Activated T-helper 1 cell treated with anti-CD3 and anti-CD28 coated beads, Interleukin-12 subunit alpha, Interleukin-12 subunit beta, Interleukin-2, Interleukin-4 antibody, amounts not matched to agents 30 ng/mL and 10 ng/mL and 1 ng/mL, durations not matched to agents 14 hours and 24 hours and 36 hours (primary cell): ENCODE results near the gene APMAP. TPM values are rescaled to one million over a fixed set of nuclear protein-coding genes. Genes with fewer than 3 reads are reported as not detected.

Experiments
- DNase-seq: peaks from one replicate; pipeline ENCODE4 v3.0.0; 2021; ENCODE audit warnings: low spot score
- H3K27ac Mint-ChIP-seq: one replicate; pipeline ENCODE4 v1.8.0; 2021; ENCODE audit warnings: mild to moderate bottlenecking, mixed read lengths
- H3K27me3 Mint-ChIP-seq: one replicate; pipeline ENCODE4 v1.8.0; 2022; ENCODE audit warnings: mild to moderate bottlenecking, moderate library complexity, mixed read lengths; ENCODE audit not compliant: insufficient read depth
- H3K36me3 Mint-ChIP-seq: one replicate; pipeline ENCODE4 v1.8.0; 2021; ENCODE audit warnings: low read depth, mixed read lengths
- H3K4me1 Mint-ChIP-seq: one replicate; pipeline ENCODE4 v1.8.0; 2021; ENCODE audit warnings: low read depth, mixed read lengths
- H3K4me3 Mint-ChIP-seq: one replicate; pipeline ENCODE4 v1.8.0; 2021; ENCODE audit warnings: mild to moderate bottlenecking, moderate library complexity, mixed read lengths
- H3K9me3 Mint-ChIP-seq: one replicate; pipeline ENCODE4 v1.8.0; 2021; ENCODE audit warnings: mixed read lengths
- intact Hi-C: fragments of 100-400 bp; cut with micrococcal nuclease; formaldehyde crosslinking; loops from one replicate; pipeline ENCODE4 v1.15.1; 2024
- total RNA-seq: library from RNA; stranded (reverse); gene quantifications from 2 replicates; pipeline ENCODE4 v1.2.3, GENCODE V29; 2022

Gene APMAP
- total RNA-seq, 1 donor from 2014 or later: 58.7 TPM

DNA sequence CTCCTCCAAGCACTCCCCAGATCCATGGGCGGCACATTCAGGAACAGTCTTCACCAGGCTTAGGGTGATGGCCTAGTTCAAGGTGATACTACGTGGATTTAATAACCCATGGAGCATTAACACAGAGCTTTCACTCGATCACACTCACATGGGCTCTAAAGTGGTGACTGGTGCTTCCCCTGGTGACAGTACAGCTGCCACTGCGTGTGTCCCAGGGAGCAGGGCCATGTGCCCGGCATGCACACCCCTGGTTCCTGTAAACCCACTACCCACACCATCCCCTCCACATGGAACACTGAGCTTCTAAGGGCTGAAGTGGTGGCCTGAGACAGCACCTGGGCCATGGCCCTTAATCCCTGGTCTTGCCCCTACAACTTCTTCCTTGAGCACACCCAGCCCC lies 27.8 kb upstream of the APMAP start:
- intact Hi-C loops: no loop called here

DNA sequence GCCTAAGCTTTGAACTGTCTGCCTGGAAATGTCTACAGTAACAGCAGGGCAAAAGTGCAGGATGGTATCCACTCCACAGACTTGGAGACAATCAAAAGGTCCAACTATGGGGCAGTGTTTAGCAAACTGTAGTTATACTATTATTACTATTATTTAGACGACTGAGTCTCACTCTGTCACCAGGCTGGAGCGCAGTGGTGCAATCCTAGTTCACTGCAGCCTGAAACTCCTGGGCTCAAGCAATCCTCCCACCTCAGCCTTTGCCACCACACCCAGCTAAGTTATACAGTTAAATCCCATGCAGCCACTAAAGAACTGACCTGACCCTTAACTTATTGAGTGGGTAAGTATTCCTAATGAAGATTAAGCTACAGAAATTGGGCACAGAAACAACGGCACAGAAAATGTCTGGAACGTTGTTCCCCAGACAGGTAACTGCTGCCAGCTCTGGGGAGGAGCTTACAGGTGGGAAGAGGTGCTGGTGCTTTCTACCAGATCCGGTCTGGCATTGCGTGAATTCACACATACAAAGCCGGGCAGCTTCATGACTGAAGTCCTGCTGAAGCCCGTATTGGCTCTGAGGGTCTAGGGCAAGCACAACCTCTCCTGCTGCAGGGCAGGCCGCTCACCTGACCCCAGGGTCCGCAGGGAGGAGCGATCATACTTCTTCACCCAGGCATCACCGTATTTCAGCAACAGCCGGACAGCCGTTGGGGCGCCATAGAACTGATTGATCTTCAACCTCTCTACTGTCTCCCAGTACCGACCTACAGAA lies 27.0 kb upstream of the APMAP start:
- intact Hi-C loops: no loop called here
- Mint-ChIP-seq H3K36me3 (no peaks in the 10 kb centered on the region), H3K27me3 (no peaks in the 10 kb centered on the region), H3K4me3 (no peak overlapping the region), H3K9me3 (no peaks in the 10 kb centered on the region), H3K4me1 (no peaks in the 10 kb centered on the region), H3K27ac (no peak overlapping the region)
- DNase-seq: no peak

More for the DNA sequence above, 27.8 kb upstream of the APMAP start:
- no peak overlapping the region for H3K27ac Mint-ChIP-seq
- H3K27me3 Mint-ChIP-seq: no peaks in the 10 kb centered on the region
- no peak overlapping the region for H3K4me3 Mint-ChIP-seq
- no peaks in the 10 kb centered on the region for H3K4me1 Mint-ChIP-seq
- H3K36me3 Mint-ChIP-seq: no peaks in the 10 kb centered on the region
- no peaks in the 10 kb centered on the region for H3K9me3 Mint-ChIP-seq
- no peak for DNase-seq

DNA sequence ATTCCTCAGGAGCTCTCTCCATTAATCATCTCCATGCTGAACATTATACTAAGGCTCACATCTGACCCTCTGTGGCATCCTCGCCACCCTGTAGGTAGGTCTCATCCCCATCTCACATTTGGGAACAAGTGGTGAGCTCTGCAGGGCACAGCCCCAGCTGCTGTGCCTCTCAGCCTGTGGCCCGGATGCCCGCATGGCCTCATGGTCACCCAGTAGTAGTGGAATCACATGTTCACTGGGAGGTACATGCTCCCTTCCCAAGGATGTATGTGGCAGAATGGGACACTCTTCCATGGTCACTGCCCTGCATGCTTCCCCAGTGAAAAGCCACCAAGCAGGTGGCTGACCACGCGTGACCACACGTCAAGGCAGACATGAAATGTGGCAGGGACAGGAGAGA lies 26.3 kb upstream of the APMAP start:
- no peaks in the 10 kb centered on the region for H3K9me3 Mint-ChIP-seq
- H3K4me1 Mint-ChIP-seq: no peaks in the 10 kb centered on the region
- H3K36me3 Mint-ChIP-seq: peaks cover 2% of the 10 kb centered on the region
- no peak for DNase-seq
- intact Hi-C loops: no loop called here
- no peak overlapping the region for H3K4me3 Mint-ChIP-seq
- no peaks in the 10 kb centered on the region for H3K27me3 Mint-ChIP-seq
- H3K27ac Mint-ChIP-seq: no peak overlapping the region

DNA sequence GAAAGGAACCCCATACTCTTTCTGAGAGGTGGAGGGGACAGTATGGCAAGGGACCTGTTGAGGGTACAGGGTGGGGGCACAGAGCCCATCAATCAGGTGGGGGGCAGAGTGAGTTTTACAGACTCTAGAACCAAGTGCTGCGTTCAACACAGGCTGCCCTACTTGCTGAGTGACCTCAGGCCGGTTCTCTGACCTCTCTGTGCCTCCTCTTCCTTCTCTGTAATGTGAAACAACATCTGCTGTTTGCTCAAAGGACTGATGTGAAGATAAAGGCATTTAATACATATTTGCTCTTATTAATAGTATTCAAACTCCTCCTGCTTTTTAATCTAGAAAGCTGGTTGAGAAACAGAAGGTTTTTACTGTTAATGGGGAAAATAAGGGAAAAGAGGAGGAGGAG lies 25.9 kb upstream of the APMAP start:
- no peak overlapping the region for H3K27ac Mint-ChIP-seq
- H3K4me3 Mint-ChIP-seq: no peak overlapping the region
- H3K36me3 Mint-ChIP-seq: peaks cover 2% of the 10 kb centered on the region
- no peaks in the 10 kb centered on the region for H3K4me1 Mint-ChIP-seq
- DNase-seq: no peak
- intact Hi-C loops: no loop called here
- H3K27me3 Mint-ChIP-seq: no peaks in the 10 kb centered on the region
- H3K9me3 Mint-ChIP-seq: no peaks in the 10 kb centered on the region

DNA sequence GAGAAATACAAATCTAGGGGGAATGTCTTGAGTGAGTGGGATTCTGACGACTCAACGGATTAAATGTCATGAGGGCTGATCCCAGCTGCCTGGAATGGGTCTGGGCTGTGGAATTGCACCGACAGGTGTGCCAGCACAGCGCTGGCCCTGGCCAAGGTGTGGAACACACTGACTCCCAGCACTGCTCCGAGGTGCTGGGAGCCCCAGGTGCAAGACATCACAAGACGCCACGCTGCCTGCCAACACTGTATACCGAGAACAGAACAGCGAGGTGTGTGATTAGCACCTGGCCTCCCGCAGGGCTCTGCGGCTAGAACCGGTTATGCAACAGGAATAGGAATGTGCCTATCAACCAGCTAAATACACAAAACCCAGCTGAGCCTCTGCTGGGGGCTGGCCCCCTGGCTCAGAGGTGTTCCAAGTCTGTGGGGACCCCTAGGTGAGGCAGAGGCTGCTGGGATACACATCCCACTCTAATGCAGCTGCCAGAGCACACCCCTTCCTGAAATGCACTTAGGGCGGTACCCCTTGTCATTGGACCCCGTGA lies 24.8 kb upstream of the APMAP start:
- intact Hi-C loops: no loop called here
- H3K4me1 Mint-ChIP-seq: no peaks in the 10 kb centered on the region
- no peaks in the 10 kb centered on the region for H3K9me3 Mint-ChIP-seq
- H3K4me3 Mint-ChIP-seq: no peak overlapping the region
- H3K36me3 Mint-ChIP-seq: peaks cover 2% of the 10 kb centered on the region
- no peaks in the 10 kb centered on the region for H3K27me3 Mint-ChIP-seq
- DNase-seq: no peak
- H3K27ac Mint-ChIP-seq: no peak overlapping the region

DNA sequence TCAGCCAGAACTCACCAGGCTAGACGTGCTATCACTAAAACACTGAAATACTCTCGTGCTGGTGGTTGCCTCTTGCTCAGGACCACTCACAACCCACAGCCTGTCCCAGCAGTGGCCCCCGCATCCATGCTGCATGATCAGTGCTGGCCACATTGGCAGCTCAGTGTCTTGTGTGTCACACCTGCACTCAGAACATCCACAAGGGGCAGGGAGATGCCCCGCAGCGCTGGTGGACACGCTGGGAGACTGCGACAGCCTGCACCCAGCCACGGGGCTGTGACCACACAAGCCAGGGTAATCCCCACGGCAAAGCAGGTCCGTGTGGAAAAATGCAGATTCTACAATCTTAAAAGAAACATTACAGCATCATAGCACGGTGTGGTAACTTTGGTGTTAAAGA lies 23.9 kb upstream of the APMAP start:
- Mint-ChIP-seq H3K36me3 (peaks cover 2% of the 10 kb centered on the region), H3K9me3 (no peaks in the 10 kb centered on the region), H3K27me3 (no peaks in the 10 kb centered on the region), H3K4me1 (no peaks in the 10 kb centered on the region), H3K27ac (no peak overlapping the region), H3K4me3 (no peak overlapping the region)
- DNase-seq: no peak
- intact Hi-C loops: no loop called here

DNA sequence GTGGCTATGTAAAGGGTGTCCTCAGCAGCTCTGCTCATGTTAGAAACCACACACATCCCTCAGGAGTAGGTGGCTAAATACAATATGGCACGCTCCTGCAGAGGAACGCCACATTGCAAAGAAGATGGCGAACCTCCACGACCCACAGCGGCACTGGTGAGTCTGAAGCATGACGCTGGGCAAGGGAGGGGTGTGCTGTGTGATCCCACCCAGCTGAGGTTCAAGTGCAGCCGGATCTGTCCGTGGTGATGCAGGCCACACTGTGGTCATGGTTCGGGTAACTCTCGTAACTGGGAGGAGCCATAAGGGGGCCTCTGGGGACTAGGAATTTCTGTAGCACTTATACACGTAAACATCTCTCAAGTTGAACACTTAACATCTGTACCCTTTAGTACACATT lies 23.4 kb upstream of the APMAP start:
- DNase-seq: no peak
- H3K27me3 Mint-ChIP-seq: no peaks in the 10 kb centered on the region
- H3K9me3 Mint-ChIP-seq: no peaks in the 10 kb centered on the region
- intact Hi-C loops: no loop called here
- H3K4me1 Mint-ChIP-seq: no peaks in the 10 kb centered on the region
- H3K27ac Mint-ChIP-seq: no peak overlapping the region
- peaks cover 2% of the 10 kb centered on the region for H3K36me3 Mint-ChIP-seq
- no peak overlapping the region for H3K4me3 Mint-ChIP-seq

DNA sequence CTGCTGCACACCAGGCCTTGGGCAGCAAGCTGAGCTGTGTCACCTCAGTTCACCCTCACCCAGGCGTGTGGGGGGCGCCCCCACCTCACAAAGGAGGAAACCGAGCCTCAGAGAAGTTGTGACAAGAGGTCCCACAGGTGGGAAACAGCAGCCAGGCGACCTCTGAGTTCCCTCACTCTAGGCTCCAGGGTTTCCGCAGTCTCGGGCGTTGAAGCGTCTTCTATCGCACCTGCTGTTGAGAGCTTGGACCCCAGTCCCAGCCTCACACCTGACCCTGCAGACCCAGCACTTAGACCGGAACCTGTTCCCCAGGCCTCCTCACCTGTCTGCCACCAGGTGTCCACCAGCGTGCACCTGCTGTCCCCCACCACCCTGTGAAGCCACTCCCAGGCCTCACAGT lies 22.3 kb upstream of the APMAP start:
- no peak overlapping the region for H3K4me3 Mint-ChIP-seq
- DNase-seq: no peak
- H3K9me3 Mint-ChIP-seq: no peaks in the 10 kb centered on the region
- H3K4me1 Mint-ChIP-seq: no peaks in the 10 kb centered on the region
- peaks cover 5% of the 10 kb centered on the region for H3K36me3 Mint-ChIP-seq
- H3K27me3 Mint-ChIP-seq: no peaks in the 10 kb centered on the region
- intact Hi-C loops: no loop called here
- no peak overlapping the region for H3K27ac Mint-ChIP-seq

DNA sequence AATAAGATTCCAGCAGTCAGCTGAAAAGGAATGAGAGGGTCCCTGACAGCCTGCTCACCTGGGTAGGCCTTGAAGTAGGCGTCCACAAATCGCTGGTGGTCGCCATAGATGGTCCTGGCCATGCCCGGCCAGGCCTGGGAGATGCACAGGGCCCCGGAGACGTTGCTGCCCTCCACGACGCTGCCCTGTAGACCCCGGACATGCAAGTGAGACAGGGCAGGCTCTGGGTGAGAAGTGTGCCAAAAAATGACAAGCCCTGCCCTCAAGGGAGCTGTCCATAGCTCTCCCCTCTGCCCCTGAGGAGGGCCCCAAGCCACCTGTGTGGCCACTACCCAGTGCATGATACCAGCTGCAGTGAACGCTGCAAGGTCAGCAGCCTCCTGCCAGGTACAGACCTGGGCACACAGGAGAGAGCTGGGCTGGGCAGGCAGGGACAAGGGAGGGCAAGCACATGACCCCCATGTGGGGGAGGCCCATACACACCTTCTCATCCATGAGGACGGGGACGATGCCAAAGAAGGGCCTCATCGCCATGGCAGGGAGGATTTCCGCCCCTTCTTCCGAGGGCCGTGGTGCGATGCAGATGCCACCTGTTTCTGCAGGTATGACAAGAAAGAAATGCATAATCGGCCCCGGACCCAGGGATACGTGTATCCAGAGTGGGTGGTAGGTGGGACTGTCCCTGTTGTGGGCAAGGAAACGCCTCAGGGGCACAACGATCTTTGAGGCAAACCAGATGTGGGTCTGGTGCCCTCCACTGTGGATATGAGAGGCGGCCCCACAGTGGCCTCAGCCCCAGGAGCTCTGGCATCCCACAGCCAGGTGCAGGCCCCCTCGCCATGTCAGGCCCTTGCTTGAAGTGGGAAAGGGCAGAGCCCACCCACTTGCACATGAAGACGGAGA lies 21.2 kb upstream of the APMAP start:
- Mint-ChIP-seq H3K4me1 (no peaks in the 10 kb centered on the region), H3K27ac (no peak overlapping the region), H3K36me3 (peaks cover 5% of the 10 kb centered on the region), H3K27me3 (no peaks in the 10 kb centered on the region), H3K9me3 (no peaks in the 10 kb centered on the region), H3K4me3 (no peak overlapping the region)
- intact Hi-C loops: no loop called here
- DNase-seq: no peak

DNA sequence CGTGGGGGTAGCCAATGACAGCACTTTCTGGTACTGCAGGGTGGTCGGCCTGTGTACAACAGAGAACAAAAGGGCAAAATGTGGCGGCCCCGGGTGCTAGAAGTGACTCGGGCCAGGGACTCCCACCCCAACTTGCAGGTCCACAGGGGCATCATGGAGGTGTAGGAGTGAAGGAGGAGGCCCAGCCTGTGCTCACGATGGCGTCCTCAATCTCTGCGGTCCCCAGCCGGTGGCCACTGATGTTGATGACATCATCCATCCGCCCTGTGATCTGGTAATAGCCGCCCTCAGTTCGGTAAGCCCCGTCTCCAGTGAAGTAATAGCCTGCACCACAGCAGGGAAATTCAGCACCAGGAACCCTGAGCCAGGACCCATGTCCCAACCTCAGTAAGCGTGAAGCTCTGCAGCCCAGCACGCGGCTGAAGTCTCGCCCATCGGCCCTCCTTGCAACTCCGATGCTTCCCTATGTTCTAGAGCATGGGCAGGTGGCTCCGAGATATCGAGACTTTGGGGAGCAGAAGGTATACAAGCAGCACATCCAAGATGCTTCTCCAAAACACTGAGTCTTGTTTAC lies 20.2 kb upstream of the APMAP start:
- H3K27me3 Mint-ChIP-seq: no peaks in the 10 kb centered on the region
- H3K27ac Mint-ChIP-seq: no peak overlapping the region
- H3K9me3 Mint-ChIP-seq: no peaks in the 10 kb centered on the region
- DNase-seq: no peak
- peaks cover 7% of the 10 kb centered on the region for H3K36me3 Mint-ChIP-seq
- intact Hi-C loops: no loop called here
- H3K4me1 Mint-ChIP-seq: no peaks in the 10 kb centered on the region
- H3K4me3 Mint-ChIP-seq: no peak overlapping the region

DNA sequence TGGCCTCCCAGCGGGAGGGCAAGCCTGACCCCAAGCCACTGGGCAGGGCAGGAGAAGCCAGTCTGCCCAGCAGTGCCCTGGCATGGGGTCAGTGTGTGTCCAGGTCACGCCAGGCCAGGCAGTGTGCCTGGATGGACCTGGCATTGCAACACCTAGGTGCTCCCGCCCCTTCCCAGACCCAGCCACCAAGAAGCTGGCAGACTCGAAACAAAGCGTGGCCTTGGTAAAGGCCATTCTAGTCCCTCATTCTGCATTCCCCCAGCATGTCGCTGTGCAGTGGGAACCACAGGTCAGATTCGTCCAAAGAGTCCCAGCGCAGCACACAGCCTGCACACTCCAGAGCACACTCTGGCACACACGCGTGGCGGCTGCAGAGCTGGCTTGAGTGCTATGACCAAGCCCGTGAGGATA lies 19.3 kb upstream of the APMAP start:
- Mint-ChIP-seq H3K4me3 (no peak overlapping the region), H3K27ac (no peak overlapping the region), H3K27me3 (no peaks in the 10 kb centered on the region), H3K4me1 (no peaks in the 10 kb centered on the region), H3K9me3 (no peaks in the 10 kb centered on the region), H3K36me3 (peaks cover 7% of the 10 kb centered on the region)
- intact Hi-C loops: no loop called here
- DNase-seq: no peak

DNA sequence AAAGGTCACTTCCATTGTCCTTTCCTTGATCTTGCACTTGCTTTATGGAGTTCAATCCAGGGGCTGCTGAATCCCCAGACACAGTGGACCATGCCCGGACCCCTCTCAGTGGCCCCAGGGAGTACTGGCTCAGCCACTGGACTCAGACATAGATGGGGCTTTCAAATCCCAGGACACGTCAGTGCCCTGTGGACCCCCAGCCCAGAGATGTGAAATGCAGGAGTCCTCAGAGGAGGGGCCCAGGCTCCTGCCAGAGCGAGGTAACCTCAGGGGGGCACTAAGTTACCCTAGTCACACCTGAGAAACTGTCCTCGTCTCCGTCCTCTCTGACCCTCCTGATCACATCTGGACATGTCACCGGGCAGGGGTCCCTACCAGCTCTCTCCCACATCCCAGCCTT lies 18.7 kb upstream of the APMAP start:
- Mint-ChIP-seq H3K36me3 (peaks cover 7% of the 10 kb centered on the region), H3K27me3 (no peaks in the 10 kb centered on the region), H3K27ac (no peak overlapping the region), H3K9me3 (no peaks in the 10 kb centered on the region), H3K4me1 (no peaks in the 10 kb centered on the region), H3K4me3 (no peak overlapping the region)
- intact Hi-C loops: no loop called here
- no peak for DNase-seq
